HEK293T (cell line): Measurements from ENCODE around the gene IKBKE.

Experiments used
- ARNT ChIP-seq: fragments of 450-650 bp; IDR thresholded peaks from 2 replicates; pipeline ENCODE4 v1.6.1; 2017; ENCODE audit warnings: mild to moderate bottlenecking
- BHLHE40 ChIP-seq: fragments of 450-650 bp; IDR thresholded peaks from 2 replicates; pipeline ENCODE4 v1.6.1; 2016; ENCODE audit warnings: mild to moderate bottlenecking, moderate library complexity, borderline replicate concordance
- ELF4 ChIP-seq: fragments of 450-650 bp; IDR thresholded peaks from 2 replicates; pipeline ENCODE4 v1.6.1; 2017; ENCODE audit warnings: antibody characterized with exemption
- FOXA1 ChIP-seq: fragments of 450-650 bp; IDR thresholded peaks from 2 replicates; pipeline ENCODE4 v1.6.1; 2016; ENCODE audit warnings: mild to moderate bottlenecking
- FOXM1 ChIP-seq: fragments of 450-650 bp; IDR thresholded peaks from 2 replicates; pipeline ENCODE4 v1.6.1; 2017; ENCODE audit warnings: mild to moderate bottlenecking, borderline replicate concordance
- HDGF ChIP-seq: fragments of 450-650 bp; IDR thresholded peaks from 2 replicates; pipeline ENCODE4 v1.6.1; 2017; ENCODE audit warnings: antibody characterized with exemption, borderline replicate concordance
- LEF1 ChIP-seq: fragments of 450-650 bp; IDR thresholded peaks from 2 replicates; pipeline ENCODE4 v1.6.1; 2017; ENCODE audit warnings: mild to moderate bottlenecking, borderline replicate concordance
- SP1 ChIP-seq: fragments of 450-650 bp; IDR thresholded peaks from 2 replicates; pipeline ENCODE4 v1.6.1; 2017
- SUZ12 ChIP-seq: fragments of 450-650 bp; IDR thresholded peaks from 2 replicates; pipeline ENCODE4 v1.6.1; 2016; ENCODE audit warnings: mild to moderate bottlenecking
- ZNF384 ChIP-seq: fragments of 450-650 bp; IDR thresholded peaks from 2 replicates; pipeline ENCODE4 v1.6.1; 2016

DNA sequence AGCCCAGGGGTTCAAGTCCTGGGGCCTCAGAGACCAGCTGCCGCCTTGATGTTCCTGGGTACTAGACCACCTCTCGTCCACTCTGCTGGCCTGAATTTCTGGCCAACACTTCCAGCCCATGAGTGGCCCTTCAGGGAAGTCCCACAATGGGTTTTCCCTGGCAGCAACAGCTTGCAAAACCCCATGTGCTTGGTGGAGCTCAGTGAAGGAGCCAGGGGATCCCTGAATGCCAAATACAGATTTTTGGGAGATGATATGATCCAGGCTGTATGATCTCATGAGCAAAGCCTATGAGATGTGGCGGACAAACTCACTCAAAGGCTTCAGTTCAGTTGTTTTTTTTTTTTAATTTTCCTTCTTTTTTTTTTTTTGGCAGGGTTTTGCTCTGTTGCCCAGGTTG lies 27.5 kb downstream of the IKBKE start:
- TF ChIP-seq ARNT (no peak), SP1 (no peak), HDGF (no peak), LEF1 (no peak), ZNF384 (no peak), BHLHE40 (no peak), FOXA1 (no peak), FOXM1 (no peak), ELF4 (no peak), SUZ12 (no peak)
